ENCODE measurements around the gene C17orf78. TPM values are rescaled to one million over a fixed set of nuclear protein-coding genes. Genes with fewer than 3 reads are reported as not detected.

Gene C17orf78
- total RNA-seq, 1 experiment from 2014 or later: not detected

DNA sequence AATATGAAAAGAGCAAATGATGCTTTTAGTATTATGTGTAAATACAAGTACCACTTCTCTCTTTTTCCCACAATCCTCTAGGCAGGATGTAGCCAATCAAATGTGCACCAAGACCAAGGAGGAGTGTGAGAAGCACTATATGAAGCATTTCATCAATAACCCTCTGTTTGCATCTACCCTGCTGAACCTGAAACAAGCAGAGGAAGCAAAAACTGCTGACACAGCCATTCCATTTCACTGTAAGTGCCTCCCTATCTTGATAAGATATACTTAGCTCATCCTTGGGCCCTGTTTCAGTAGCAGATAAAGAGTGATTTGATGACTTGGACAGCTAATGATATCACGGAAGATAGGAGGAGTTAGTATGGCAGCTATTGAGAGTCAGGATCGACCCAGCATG is 64.6 kb downstream of the C17orf78 start:
- CTCF ChIA-PET: no interaction called here
- TF ChIP-seq POLR2A (IDR thresholded peaks at IDR 0.05; ENCODE audit: borderline replicate concordance, extremely low read depth, insufficient read depth, insufficient read length): no peak
- TF ChIP-seq, protein P1, sequence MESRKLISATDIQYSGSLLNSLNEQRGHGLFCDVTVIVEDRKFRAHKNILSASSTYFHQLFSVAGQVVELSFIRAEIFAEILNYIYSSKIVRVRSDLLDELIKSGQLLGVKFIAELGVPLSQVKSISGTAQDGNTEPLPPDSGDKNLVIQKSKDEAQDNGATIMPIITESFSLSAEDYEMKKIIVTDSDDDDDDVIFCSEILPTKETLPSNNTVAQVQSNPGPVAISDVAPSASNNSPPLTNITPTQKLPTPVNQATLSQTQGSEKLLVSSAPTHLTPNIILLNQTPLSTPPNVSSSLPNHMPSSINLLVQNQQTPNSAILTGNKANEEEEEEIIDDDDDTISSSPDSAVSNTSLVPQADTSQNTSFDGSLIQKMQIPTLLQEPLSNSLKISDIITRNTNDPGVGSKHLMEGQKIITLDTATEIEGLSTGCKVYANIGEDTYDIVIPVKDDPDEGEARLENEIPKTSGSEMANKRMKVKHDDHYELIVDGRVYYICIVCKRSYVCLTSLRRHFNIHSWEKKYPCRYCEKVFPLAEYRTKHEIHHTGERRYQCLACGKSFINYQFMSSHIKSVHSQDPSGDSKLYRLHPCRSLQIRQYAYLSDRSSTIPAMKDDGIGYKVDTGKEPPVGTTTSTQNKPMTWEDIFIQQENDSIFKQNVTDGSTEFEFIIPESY (IDR thresholded peaks at IDR 0.05; ENCODE audit: extremely low read depth, insufficient replicate concordance, low read length): no peak
- TF ChIP-seq TCF7L2 (IDR thresholded peaks at IDR 0.05; ENCODE audit: borderline replicate concordance, extremely low read depth, insufficient read depth, insufficient read length): no peak
- TF ChIP-seq CBX3 (IDR thresholded peaks at IDR 0.05; ENCODE audit: low read depth): no peak
- TF ChIP-seq EZH2phosphoT487 (IDR thresholded peaks at IDR 0.05; ENCODE audit: borderline replicate concordance): no peak
- TF ChIP-seq POLR2AphosphoS5 (IDR thresholded peaks at IDR 0.05; ENCODE audit: low read depth, low read length): no peak
- TF ChIP-seq, protein P2, sequence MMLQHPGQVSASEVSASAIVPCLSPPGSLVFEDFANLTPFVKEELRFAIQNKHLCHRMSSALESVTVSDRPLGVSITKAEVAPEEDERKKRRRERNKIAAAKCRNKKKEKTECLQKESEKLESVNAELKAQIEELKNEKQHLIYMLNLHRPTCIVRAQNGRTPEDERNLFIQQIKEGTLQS (IDR thresholded peaks at IDR 0.05): no peak
- no peak for TF ChIP-seq FOSL1 (IDR thresholded peaks at IDR 0.05; ENCODE audit: low read depth)
- no peak for TF ChIP-seq RAD21 (IDR thresholded peaks at IDR 0.05; ENCODE audit: low read depth)
- TF ChIP-seq, protein P3, sequence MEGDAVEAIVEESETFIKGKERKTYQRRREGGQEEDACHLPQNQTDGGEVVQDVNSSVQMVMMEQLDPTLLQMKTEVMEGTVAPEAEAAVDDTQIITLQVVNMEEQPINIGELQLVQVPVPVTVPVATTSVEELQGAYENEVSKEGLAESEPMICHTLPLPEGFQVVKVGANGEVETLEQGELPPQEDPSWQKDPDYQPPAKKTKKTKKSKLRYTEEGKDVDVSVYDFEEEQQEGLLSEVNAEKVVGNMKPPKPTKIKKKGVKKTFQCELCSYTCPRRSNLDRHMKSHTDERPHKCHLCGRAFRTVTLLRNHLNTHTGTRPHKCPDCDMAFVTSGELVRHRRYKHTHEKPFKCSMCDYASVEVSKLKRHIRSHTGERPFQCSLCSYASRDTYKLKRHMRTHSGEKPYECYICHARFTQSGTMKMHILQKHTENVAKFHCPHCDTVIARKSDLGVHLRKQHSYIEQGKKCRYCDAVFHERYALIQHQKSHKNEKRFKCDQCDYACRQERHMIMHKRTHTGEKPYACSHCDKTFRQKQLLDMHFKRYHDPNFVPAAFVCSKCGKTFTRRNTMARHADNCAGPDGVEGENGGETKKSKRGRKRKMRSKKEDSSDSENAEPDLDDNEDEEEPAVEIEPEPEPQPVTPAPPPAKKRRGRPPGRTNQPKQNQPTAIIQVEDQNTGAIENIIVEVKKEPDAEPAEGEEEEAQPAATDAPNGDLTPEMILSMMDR (IDR thresholded peaks at IDR 0.05 in 2 of 3, conservative IDR thresholded peaks at IDR 0.05 in 1 of 3; ENCODE audit: borderline replicate concordance in 1 of 3, insufficient read depth in 1 of 3, low read depth in 2 of 3, low read length in 2 of 3): no peak
- no peak for TF ChIP-seq EZH2 (IDR thresholded peaks at IDR 0.05)
- TF ChIP-seq ZNF274 (IDR thresholded peaks at IDR 0.05; ENCODE audit: low read depth, low read length): no peak
- TF ChIP-seq, protein P4, sequence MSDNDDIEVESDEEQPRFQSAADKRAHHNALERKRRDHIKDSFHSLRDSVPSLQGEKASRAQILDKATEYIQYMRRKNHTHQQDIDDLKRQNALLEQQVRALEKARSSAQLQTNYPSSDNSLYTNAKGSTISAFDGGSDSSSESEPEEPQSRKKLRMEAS (IDR thresholded peaks at IDR 0.05): no peak
- TF ChIP-seq EGR1 (IDR thresholded peaks at IDR 0.05; ENCODE audit: low read depth): no peak
- no peak for TF ChIP-seq JUND (IDR thresholded peaks at IDR 0.05)
- no peak for TF ChIP-seq SIN3A (IDR thresholded peaks at IDR 0.05; ENCODE audit: low read depth)
- no peak for TF ChIP-seq CEBPB (IDR thresholded peaks at IDR 0.05; ENCODE audit: low read depth)
- TF ChIP-seq, protein P5, sequence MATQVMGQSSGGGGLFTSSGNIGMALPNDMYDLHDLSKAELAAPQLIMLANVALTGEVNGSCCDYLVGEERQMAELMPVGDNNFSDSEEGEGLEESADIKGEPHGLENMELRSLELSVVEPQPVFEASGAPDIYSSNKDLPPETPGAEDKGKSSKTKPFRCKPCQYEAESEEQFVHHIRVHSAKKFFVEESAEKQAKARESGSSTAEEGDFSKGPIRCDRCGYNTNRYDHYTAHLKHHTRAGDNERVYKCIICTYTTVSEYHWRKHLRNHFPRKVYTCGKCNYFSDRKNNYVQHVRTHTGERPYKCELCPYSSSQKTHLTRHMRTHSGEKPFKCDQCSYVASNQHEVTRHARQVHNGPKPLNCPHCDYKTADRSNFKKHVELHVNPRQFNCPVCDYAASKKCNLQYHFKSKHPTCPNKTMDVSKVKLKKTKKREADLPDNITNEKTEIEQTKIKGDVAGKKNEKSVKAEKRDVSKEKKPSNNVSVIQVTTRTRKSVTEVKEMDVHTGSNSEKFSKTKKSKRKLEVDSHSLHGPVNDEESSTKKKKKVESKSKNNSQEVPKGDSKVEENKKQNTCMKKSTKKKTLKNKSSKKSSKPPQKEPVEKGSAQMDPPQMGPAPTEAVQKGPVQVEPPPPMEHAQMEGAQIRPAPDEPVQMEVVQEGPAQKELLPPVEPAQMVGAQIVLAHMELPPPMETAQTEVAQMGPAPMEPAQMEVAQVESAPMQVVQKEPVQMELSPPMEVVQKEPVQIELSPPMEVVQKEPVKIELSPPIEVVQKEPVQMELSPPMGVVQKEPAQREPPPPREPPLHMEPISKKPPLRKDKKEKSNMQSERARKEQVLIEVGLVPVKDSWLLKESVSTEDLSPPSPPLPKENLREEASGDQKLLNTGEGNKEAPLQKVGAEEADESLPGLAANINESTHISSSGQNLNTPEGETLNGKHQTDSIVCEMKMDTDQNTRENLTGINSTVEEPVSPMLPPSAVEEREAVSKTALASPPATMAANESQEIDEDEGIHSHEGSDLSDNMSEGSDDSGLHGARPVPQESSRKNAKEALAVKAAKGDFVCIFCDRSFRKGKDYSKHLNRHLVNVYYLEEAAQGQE (IDR thresholded peaks at IDR 0.05; ENCODE audit: low read depth): no peak
- no peak for TF ChIP-seq SP1 (IDR thresholded peaks at IDR 0.05; ENCODE audit: low read depth)
- TF ChIP-seq YY1 (IDR thresholded peaks at IDR 0.05; ENCODE audit: extremely low read depth, insufficient replicate concordance, low read depth, low read length): no peak

More for the DNA sequence above, 64.6 kb downstream of the C17orf78 start:
- H3K27me3 ChIP-seq (ENCODE audit: insufficient read depth, low read length): no peaks in the 10 kb centered on the region
- ChIA-PET POLR2A (no interaction called here), RAD21 (ENCODE audit: low non-redundant PET in 1 of 2, low total read pairs in 2 of 2, uncharacterized antibody in 2 of 2, unreplicated experiment in 2 of 2) (no interaction called here)
- intact Hi-C loops (cut with micrococcal nuclease): no loop called here
- H3K4me3 ChIP-seq (replicated peaks in 1 of 2; ENCODE audit: low read depth in 1 of 2, low read length in 2 of 2): no peak overlapping the region
- no peak overlapping the region for H3K9ac ChIP-seq (ENCODE audit: low read length)
- no TSS peak for BruUV-seq (replicated peaks)
- no peak overlapping the region for H2AFZ ChIP-seq (ENCODE audit: low read depth, low read length, poor library complexity, severe bottlenecking)
- H3K9me3 ChIP-seq (ENCODE audit: control insufficient read depth in 1 of 2, insufficient read depth in 1 of 2, low read depth in 1 of 2, low read length in 2 of 2): no peaks in the 10 kb centered on the region
- H3K4me1 ChIP-seq (ENCODE audit: control insufficient read depth in 1 of 2, insufficient read depth in 2 of 2, low read length in 2 of 2): peaks cover 2 to 6% of the 10 kb centered on the region in 2 experiments; a peak in 3 of 4 replicates
- no peak overlapping the region for H3K27ac ChIP-seq (ENCODE audit: low read depth, low read length)
- no peak overlapping the region for H3K4me2 ChIP-seq (ENCODE audit: low read length)
- no peaks in the 10 kb centered on the region for H3K79me2 ChIP-seq (ENCODE audit: insufficient read depth, low read length)
- no peak for ATAC-seq
- peaks cover 14 to 36% of the 10 kb centered on the region in 2 experiments; a peak in 3 of 4 replicates for H3K36me3 ChIP-seq (ENCODE audit: control insufficient read depth in 1 of 2, insufficient read depth in 2 of 2, low read length in 2 of 2)
- no peaks in the 10 kb centered on the region for H3K9me2 ChIP-seq (ENCODE audit: insufficient read depth)
- H4K20me1 ChIP-seq (ENCODE audit: insufficient read depth): no peaks in the 10 kb centered on the region
- DNase-seq (ENCODE audit: low read depth, low spot score): no peak

Measured in HCT116 (cell line).